GM19438 (cell line): Measurements from ENCODE around the gene TH.
"Not testable (repeated sequence)": the region's sequence is repeated elsewhere in the genome, so short reads cannot be mapped to it uniquely, and the experiment has no call there.

ENCODE experiments used
- ATAC-seq: cut with Tn5 transposase; IDR thresholded peaks from one replicate; pipeline ENCODE4 v1.9.1; 2021; ENCODE audit warnings: low read depth; ENCODE audit not compliant: unreplicated experiment

The TH gene

DNA sequence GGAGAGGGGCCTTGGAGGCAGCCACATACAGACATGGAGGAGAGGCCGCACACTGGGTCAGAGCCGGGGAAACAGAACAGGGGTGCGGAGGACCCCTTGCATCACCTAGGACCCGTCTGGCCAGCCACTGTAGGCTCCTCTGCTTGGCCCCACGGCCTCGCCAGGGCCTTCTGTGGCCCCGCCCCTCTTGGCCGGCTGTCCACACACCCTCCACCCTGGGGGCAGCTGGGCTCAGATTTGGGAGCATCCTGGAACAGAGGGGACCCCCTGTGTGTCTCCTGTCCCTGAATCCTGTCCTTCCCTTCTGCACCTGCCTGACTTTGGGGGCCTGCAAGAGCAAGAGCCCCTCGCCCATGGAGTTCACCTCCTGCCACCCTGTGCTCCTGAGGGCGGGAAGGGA is 7.9 kb upstream of the TH start:
- ATAC-seq, result no peak

DNA sequence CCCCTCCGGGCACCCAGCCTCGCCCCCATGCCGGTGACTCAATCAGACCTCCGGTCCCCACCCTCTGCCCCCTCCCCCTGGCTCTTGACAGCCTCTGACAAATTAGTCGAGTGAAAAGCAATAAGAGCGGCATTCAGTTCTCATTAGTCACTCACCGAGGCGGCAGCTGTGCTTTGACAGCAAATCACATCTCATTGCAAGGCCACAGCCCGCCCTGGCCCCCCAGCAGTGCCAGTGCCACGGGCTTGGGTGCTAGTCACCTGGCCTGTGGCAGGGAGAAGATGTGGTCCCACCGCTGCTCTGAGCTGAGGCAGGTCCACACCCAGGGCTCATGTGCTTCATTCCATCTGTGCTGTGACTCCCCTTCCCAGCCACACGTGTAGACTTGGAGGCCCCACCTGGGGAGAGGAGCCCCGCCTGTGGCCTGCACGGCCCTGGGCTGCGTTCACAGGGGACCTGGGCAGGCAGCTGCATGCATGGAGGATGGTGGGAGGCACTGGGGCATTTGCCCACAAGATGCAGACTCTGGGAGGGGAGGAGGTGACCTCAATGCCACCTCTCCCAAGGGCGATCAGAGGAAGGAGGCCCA is 7.4 kb upstream of the TH start:
- ATAC-seq, result no peak

DNA sequence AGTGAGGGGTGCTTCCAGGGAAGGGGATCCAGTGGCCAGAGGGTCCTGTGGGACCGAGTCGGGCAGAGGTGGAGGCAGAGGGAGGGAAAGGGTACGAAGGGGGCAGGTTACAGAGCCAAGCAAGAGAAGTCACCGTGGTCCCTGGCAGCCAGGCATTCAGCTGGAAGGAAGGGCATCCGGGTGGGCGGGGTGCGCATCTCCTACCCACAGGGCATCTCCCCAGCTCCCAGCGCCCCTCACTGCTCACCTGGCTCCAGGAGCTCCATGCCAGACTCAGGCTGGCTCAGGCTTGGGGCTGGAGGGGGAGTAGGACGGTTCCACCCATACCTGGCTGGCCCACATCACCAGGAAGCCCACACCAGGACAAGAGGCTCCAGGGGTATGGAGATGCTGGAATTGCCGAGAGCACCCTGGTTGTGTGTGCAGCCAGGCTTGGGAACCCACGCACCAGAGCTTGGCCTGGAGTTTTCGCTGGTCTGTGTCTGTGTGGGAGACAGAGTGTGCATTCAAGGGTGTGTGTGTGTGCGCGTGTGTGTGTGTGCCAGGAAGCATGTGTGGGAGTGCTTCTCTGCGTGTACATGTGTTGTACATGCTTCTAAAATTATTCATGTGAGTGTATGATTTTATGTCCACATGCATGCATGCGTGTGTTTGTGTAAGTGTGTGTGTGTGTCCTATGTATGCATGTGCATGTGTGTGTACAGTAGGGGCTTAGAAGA is 6.6 kb upstream of the TH start:
- ATAC-seq, result not testable (repeated sequence)

DNA sequence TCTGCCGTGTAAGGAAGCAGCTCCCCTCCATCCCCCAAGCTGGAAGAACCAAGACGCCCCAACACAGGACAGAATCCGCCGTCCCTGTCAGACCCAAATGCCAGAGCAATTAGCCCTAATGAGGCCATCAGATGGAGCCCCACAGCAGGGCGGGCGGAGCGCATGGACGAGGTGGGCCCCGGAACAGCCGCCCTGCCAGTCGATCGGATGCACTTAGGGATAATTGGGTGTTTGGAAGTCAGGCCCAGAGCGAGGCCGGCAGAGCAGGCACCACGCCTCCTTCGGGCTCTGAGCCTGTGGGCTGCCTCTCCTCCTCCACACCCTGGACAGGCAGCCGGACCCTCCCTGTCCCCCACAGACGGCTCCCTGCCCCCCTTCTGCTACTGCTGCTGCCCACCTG is 5.5 kb upstream of the TH start:
- ATAC-seq, result no peak

DNA sequence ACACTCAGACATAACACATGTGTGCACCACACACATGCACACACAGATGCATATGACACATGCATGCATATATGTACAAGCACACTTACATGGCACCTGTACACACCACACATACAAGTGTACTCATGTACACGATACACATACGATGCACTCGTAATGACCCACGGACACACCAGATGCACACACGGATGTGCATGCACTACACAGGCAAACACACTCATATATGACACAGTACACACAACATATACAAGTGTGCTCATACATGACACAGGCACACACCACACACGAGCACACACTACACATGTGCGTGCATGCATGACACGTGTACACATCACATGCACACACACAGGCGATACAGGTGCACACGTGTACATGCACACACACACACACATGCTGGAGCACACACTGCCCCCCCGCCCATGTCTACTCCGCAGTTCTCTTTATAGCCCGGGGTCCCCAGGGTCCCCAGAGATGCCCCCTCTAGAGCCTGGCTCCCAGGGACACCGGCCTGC is 4.8 kb upstream of the TH start:
- ATAC-seq, result no peak

DNA sequence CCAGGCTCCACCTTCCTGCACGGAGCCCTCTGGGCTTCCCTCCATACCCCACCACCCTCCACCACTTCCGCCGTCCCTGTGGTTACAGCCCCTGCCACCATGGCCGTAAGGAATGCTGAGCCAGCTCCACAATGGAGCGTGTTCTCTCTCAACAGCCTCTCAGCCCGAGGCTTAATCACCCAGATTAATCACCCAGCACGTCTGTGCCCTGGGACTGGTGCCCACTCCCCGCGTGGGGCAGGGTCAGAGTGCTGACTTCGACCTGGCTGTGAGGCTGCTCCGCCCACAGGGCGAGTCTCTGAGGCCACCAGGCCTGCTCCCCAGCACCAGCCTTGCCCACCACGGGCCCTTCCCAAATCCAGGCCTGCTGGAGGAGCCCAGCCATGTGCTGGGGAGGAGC is 4.0 kb upstream of the TH start:
- no peak for ATAC-seq

DNA sequence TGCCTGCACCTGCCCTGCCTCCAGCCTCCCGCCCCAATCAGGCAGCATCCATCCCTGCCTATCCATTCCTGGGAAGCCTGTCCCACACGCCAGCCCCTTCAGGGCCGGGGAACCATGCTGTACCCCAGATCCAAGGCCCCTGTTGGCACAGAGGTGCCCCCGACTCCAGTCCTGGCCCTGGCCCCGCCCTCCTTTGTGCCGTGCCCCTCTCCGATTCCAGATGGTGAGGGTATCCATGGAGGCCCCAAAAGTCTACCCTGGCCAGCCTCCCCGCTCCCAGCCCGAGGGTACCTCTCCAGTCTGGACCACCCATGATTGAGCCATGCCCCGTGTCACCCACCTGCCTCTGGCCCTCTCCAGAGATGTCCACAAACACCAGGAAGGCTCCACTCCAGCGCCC is 2.7 kb upstream of the TH start:
- ATAC-seq, result no peak

DNA sequence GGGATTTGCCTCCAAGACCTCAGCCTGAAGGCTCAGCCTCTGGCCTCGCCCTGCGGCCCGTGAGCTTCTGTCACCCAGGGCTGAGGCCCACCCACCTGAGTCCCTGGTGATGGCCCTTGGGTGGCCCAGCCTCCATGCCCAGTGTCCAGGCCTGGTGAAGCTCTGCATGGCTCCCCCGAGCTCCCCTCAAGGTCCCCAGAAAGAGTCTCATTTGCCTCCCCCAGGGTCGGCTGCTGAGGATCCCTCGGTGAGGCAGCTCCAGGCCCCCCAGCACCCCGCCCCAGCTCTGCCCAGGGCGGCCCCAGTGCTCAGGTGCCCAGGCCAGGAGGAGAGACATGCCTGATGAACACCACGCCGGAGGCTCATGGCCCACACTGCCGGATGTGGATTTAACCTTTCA is 2.1 kb upstream of the TH start:
- no peak for ATAC-seq

DNA sequence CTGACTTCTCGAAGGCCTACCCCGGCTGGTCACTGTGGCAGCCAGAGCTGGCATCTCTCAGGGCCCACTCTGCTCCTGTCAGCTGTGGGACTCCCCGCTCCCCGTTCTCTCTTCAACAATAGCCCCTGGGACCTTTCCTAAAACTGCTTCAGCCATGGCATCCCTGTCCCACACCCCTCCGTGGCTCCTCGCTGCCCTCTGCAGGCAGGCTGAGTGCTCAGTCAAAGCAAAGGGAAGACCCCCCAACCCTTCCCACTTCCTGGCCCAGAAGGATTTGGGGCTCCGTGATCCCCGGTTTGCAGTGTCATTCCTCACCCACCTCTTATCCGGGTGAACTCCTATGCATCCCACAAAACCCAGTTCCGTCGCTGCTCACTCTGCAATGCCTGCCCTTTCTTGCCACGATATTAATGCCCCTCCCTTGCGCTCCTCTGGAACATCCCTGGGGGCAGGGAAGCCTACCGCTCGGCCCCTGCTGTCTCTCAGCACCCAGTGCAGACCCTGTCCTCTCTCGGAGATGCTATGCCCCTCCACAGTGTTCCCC is 1.6 kb upstream of the TH start:
- ATAC-seq, result no peak

DNA sequence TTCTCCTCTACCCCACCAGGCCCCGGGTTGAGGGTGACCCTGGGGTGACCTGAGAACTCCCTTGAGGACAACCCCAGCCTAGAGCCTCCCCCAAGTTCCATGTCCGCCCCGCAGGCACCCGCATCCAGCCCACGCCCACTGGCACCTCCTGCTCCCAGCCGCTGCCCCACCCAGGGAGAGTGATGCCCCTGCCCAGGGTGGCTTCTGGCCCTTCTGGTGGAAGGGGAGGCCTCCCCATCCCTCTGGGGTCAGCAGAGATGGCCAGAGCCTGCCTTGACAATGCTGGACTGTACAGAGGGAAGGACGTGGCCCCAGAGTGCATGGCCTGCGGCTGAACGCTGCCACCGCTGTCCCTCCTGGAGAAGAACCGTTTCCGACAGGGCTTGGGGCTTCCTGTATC is 1.1 kb upstream of the TH start:
- no peak for ATAC-seq

DNA sequence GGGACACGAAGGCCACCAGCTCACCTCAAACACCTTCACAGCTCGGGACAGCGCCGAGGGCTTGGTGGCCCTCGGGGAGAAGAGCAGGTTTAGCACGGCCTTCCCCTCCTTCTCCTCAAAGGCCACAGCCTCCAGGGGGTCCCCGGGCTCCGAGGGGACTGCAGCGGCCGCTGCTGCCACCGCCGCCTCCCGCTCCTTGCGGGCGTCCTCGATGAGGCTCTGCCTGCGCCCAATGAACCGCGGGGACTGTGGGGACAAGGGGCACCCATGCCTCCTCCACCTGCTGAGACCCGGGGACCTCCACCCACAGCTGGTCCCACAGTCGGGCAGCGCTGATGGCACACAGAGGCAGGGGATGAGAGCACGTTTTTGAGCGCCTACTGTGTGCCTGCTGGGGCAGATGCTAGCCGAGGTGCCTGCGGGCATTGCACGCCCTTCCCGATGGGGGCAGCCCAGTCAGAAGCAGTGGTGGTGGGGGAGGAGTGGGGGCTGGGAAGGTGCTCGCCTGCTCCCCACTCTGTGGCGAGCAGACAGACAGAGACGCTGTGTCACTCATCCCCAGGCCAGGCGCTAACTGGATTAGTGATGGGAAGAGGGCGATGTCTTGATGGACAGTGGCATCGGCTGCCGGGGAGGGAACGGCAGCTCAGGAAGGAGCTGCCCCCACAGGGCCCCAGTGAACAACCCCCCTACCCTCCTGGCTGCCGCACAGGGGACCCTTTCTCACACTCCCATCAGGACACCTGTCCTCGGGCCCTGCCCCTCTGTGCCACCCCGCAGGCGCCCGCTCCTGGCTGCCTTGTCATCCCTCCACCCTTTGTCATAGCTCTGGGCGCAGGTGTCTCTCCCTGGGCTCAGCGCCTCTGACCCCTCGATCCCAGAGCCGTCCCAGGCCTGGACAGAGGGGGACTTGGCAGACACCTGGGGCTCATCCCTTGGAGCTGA is 1.7 kb downstream of the TH start:
- ATAC-seq, result no peak

DNA sequence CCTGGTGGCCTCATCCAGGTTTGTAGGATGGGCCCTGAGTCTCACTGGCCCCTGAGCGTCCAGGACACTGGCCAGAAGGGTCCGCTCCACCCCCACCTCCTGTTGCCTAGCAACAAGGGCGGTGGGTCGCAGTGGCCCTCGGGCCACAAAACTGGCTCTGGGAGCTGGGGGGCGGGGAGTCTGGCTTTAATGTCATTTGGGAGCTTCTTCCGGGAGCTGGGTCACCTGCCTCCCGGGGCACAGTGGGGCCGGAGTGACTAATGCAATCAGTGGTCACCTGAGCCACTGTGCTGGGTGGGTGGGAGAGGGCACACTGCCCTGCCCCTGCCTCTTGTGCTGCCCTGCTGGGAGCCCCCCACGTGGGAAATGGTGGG is 2.6 kb downstream of the TH start:
- no peak for ATAC-seq

DNA sequence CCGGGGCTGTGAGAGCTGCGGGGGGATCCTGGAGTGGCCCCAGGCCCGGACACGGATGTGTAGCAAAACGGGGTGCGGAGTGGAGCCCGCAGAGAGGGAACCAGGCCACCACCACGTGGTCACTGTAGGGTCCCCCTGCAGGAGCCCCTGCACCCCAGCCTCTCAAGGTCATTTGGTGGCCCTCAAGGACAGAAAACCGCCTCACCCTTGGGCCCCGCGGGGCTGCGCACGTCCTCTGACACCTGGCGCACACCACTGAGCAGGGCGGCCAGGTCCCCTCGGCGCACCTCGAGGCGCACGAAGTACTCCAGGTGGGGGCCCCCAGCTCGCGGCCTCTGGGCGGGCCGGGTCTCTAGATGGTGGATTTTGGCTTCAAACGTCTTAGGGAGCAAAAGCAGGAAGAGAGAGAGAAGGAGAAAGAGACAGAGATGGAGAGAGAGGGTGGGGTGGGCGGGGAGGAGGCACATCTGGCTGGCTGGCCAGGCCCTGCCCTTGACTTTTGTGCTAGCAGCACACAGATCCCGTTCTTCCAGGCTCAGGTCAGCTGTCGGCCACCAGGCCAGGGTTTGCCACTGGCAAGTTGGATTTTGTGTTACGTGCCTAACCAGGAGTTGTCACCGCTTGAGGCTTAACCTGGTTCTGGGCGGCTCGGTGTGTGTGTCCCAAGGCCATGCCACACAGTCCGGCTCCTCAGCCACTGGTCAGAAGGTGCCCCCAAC is 3.2 kb downstream of the TH start:
- no peak for ATAC-seq

DNA sequence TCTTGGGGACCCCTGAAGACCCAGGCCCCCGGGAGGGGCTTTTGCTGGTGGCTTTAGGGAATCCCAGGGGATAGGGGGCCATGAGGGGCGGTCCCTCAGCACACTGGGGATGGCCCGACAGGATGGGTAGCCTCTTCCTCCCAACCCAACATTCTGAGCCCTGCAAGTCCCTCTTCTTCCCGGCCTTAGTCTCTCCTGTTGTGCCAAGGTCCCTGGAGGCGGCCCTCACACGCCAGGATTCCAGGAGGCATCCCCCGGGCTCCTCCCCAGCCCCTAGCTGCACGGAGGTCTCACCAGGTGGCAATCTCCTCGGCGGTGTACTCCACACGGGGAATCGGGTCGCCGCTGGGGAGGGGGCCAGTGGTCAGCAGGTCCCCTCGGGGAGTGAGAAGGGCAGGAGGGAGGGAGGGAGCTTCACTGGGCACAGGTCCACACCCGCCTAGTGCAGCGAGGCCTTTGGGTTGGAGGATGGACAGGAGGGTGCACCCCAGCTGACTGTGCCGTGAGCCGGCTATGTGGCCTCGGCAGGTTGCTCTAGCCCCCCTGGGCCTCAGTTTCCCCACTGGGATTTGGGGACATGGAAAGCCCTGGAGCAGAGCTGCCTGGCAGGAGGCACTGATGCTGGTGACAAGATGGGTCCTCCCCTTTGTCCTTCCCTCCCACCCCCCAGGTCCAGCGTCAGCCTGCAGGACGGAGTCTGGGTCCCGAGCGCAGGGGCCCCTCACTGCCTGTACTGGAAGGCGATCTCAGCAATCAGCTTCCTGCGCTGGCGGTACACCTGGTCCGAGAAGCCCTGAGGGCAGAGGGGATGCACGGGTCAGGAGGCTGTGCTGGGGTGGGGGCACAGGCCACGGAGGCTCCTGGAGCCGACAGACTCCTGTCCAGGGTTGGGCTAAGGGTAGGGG is 4.2 kb downstream of the TH start:
- no peak for ATAC-seq

DNA sequence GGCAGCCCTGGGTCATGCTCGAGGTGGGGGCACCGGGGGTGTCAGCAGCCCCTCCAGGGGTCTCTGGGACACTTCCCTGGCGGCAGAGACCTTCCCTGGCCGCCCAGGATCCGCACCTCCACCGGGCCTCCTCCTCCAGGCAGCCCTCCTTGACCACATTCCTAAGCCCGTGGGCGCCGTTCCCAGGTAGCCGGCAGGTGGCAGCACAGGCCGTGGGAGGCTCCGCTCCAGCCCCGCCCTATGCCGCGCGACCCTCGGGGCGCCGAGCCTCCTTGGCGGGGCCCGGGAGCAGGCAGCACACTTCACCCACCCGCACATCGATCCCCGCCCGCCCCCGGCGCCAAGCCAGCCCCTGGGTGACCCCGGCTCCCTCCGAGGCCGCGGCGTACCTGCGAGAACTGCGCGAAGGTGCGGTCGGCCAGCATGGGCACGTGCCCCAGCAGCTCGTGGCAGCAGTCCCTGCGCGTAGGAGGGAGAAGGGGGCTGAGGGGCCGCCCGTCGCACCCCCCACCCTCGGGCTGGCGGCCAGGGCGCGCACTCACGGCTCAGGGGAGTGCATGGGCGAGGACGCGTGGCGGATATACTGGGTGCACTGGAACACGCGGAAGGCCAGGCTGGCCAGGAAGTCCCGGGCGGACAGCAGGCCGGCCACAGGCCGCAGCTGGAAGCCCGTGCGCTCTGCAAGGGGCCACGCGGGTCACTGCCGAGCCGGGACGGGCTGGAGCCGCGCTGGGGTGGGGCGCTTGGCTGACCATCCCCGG is 5.3 kb downstream of the TH start:
- ATAC-seq, result no peak

DNA sequence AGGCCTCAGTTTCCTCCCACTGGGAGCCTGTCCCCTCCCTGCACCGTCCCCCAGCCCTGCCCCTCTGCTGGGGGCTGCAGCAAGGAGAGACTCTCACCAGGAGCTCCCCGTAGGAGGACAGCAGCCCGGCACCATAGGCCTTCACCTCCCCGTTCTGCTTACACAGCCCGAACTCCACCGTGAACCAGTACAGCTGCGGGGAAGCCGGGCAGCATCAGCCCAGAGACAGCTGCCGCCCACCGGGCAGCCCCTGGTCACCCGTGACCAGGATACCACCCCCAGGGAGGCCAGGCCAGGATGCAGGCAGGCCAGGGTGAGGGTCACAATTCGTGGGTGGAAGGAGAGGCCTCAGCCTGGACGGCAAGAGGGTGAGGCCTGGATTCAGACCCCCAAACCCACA is 6.0 kb downstream of the TH start:
- ATAC-seq, result no peak

DNA sequence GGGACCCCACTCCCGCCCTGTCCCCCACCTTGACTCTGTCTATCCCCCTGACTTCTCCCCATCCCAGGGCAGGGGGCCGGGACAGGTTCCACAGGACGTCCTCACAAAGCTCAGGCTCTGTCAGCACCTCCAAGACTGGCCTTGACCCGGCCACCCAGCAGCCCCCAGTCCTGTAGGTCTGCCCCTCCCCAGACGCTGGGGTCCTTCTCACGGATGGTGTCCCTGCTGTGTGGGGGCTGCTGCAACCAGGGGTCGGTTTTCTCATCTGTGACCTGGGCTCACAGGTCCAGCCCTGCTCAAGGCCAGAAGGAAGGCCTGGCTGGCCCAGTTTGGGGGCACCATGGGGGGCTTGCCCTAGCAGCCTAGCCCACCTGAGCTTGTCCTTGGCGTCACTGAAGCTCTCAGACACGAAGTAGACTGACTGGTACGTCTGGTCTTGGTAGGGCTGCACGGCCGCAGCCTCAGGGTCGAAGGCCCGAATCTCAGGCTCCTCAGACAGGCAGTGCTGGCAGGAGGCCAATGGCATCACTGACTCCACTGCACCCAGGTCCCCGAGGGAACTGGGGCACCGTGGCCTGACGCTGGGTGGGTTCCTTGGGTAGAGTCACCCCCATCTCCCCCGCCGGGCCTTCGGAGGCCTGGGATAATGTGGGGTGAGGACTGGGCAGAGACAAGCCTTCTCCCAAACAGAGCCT is 6.6 kb downstream of the TH start:
- ATAC-seq, result no peak

DNA sequence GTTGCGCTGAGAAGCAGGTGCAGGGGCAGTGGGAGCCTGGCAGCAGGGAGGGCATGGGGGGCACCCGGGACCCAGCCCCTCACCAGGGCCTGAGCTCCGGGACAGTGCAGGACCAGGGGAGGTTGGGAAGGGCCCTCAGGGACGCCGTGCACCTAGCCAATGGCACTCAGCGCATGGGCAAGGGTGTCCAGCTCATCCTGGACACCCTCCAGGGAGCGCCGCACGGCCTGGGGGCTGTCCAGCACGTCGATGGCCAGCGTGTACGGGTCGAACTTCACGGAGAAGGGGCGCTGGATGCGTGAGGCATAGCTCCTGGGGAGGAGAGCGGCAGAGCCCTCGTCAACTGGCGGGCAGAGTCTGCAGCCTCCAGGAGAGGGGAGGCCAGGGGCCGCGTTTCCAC is 7.5 kb downstream of the TH start:
- no peak for ATAC-seq
